SK-N-SH treated with all-trans-retinoic acid at 6 μM for 48 hours (cell line): ENCODE measurements around the gene SIGLEC5.

Experiments used
- SNAI2 ChIP-seq: fragments of 250-450 bp; sonication (Bioruptor Pico); IDR thresholded peaks from 2 replicates; pipeline ENCODE4 v1.5.0; 2020; ENCODE audit warnings: mild to moderate bottlenecking, moderate library complexity
- ZFP3 ChIP-seq: fragments of 250-450 bp; sonication (Bioruptor Pico); IDR thresholded peaks from 2 replicates; pipeline ENCODE4 v1.5.0; 2020; ENCODE audit warnings: mild to moderate bottlenecking, moderate library complexity

DNA sequence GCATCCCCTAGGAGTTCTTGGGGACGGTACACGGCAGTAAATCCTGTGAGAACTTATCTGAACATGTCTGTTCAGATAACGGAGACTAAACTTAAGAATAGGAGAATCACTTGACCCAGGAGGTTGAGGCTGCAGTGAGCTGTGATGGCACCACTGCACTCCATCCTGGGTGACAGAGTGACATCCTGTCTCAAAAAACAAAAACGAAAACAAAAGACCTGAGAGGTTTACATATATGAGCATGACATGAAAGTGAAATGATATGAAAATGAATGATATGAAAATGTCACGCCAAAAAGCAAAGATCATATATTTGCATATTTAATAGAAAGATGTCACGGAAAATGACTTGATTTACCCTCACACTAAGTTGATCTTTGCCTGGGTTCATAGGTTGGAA is 53.4 kb downstream of the SIGLEC5 start:
- TF ChIP-seq ZFP3 (CRISPR knock-in tag) (no peak), SNAI2 (CRISPR knock-in tag) (no peak)
